Measurements from ENCODE around the gene LATS2. TPM values are rescaled to one million over a fixed set of nuclear protein-coding genes. Genes with fewer than 3 reads are reported as not detected.
A peak's percentile ranks its signal among the peaks of the same experiment; 100 is the strongest.
"Not testable (repeated sequence)": the region's sequence is repeated elsewhere in the genome, so short reads cannot be mapped to it uniquely, and the experiment has no call there.

LATS2 gene
- total RNA-seq, 1 experiment from 2014 or later: 8.6 TPM

DNA sequence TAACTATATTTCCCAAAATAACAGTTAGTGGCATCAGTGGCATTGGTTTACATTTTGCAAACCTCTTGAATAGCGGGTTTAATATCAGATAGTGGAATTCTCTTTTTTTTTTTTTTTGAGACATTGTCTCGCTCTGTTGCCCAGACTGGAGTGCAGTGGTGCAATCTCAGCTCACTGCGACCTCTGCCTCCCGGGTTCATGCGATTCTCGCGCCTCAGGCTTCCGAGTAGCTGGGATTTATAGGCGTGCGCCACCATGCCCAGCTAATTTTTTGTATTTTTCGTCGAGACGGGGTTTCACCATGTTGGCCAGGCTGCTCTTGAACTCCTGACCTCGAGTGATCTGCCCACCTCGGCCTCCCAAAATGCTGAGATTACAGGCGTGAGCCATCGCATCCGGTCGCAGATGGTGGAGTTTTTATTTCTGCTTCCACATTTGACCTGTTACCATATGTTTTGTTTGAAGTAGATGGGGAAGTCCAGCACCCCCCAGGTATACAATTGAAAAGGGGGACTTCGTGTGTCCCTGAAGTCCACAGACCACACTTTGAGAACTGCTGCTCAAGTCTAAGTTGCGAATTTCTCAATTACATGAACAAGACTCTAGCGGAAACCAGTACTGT is 118.3 kb downstream of the LATS2 start:
- peaks cover 16% of the 10 kb centered on the region for H3K27me3 ChIP-seq (ENCODE audit: control insufficient read depth, insufficient read depth, low read length)
- DNase-seq: no peak
- no peak overlapping the region for H3K4me3 ChIP-seq (ENCODE audit: insufficient read depth, low read depth, low read length)
- no peaks in the 10 kb centered on the region for H3K36me3 ChIP-seq (replicated peaks; ENCODE audit: control insufficient read depth, insufficient read depth, low read length)

DNA sequence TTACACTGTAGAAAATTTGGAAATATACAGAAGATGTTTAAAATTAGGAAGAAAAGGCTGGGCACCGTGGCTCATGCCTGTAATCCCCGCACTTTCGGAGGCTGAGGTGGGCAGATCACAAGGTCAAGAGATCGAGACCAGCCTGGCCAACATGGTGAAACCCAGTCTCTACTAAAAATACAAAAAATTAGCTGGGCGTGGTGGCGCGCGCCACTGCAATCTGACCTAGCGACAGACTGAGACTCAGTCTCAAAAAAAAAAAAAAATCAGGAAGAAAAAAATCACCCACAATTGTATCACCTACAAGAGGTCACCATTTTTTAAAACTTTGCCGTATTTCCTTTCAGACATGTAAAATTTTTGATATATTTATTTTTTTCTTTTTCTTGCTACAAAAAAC is 120.9 kb downstream of the LATS2 start:
- not testable (repeated sequence) for H3K36me3 ChIP-seq (replicated peaks; ENCODE audit: control insufficient read depth, insufficient read depth, low read length); DNase-seq; H3K27me3 ChIP-seq (ENCODE audit: control insufficient read depth, insufficient read depth, low read length); H3K4me3 ChIP-seq (ENCODE audit: insufficient read depth, low read depth, low read length)

DNA sequence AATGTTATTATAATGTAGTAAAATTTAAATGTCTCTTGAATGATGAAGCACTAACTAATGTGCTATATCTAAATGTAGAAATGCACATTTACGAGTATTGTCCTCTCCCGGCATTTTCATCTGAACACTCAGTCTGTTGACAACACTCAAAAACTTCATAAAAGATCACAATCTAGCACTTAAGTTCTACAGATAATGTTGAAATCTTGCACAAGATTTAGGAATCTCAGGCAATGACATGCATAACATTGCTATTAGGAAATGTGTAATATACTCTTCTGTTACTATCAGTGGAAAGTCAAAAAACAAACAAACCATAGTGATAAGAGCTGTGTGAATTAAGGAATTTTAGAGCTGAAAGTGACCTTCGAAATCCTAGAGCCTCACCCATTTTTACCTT is 121.3 kb downstream of the LATS2 start:
- Histone ChIP-seq H3K27me3 (ENCODE audit: control insufficient read depth, insufficient read depth, low read length) (peaks cover 2% of the 10 kb centered on the region), H3K36me3 (replicated peaks; ENCODE audit: control insufficient read depth, insufficient read depth, low read length) (no peaks in the 10 kb centered on the region), H3K4me3 (ENCODE audit: insufficient read depth, low read depth, low read length) (no peak overlapping the region)
- DNase-seq: no peak

DNA sequence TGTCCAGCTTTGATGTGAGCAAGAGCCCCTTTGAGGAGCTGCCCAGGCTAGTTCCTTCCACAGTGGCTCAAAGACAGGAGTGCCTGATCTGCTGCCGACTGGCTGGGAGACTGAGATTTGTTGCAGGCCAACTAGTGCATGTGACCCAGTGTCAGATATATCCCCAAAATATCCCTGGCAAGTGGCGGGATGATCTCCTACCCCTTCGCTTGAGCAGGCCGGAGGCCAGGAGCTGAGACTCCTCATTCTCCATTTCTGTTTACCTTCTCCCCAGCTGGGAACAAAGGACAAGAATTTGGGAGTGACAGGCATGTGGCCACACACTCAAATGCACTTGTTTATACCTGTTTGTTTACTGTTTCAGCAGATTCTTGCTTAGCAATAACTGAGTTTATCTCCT is 121.7 kb downstream of the LATS2 start:
- Histone ChIP-seq H3K27me3 (ENCODE audit: control insufficient read depth, insufficient read depth, low read length) (no peaks in the 10 kb centered on the region), H3K36me3 (replicated peaks; ENCODE audit: control insufficient read depth, insufficient read depth, low read length) (no peaks in the 10 kb centered on the region), H3K4me3 (ENCODE audit: insufficient read depth, low read depth, low read length) (no peak overlapping the region)
- no peak for DNase-seq

DNA sequence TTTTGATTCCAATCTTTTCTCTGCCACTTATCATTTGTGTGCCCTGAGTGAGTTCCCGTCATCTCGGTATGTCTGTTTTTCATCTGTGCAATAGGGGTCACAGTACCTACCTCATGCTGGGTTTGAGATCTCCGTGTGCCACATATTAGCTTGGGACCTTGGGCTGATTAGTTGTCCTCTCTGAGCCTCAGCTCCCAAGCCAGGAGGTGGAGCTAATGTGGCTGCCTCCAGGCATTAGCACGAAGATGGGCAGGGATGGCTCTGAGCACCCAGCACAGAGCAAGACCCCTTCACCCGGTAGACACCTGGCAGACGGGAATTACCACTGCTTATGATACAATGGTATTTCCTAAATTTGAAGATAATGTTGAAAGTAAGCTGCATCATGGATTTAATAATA is 123.1 kb downstream of the LATS2 start:
- Histone ChIP-seq H3K36me3 (replicated peaks; ENCODE audit: control insufficient read depth, insufficient read depth, low read length) (no peaks in the 10 kb centered on the region), H3K27me3 (ENCODE audit: control insufficient read depth, insufficient read depth, low read length) (no peaks in the 10 kb centered on the region), H3K4me3 (ENCODE audit: insufficient read depth, low read depth, low read length) (no peak overlapping the region)
- DNase-seq: no peak

DNA sequence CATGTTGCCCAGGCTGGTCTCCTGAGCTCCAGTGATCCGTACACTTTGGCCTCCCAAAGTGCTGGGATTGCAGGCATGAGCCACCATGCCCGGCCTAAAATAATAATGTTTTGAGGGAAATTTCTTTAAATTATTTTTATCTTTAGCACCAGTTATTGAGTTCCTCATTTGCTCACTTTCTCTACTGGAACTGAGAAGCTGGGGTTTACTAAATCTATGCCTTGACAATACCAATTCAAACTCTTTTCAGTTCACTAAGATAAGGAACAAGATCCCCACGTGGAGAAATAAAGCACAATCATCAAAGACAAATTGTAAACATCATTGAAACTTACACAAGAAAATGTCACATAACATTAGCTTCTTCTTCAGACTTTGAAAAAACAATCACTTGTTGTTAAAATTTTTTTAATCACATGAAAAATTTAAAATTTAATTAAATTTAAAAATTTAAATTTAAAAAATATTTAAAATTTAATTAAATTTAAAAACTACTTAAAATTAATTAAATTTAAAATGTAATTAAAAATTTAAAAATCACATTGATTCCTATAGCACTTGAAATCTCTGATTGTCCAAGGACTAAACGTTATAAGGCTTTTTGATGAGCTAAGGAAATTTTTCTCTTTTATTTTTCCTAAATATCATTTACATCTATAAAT is 133.7 kb downstream of the LATS2 start:
- no peak for DNase-seq
- Histone ChIP-seq H3K36me3 (replicated peaks; ENCODE audit: control insufficient read depth, insufficient read depth, low read length) (no peaks in the 10 kb centered on the region), H3K27me3 (ENCODE audit: control insufficient read depth, insufficient read depth, low read length) (no peaks in the 10 kb centered on the region), H3K4me3 (ENCODE audit: insufficient read depth, low read depth, low read length) (no peak overlapping the region)

DNA sequence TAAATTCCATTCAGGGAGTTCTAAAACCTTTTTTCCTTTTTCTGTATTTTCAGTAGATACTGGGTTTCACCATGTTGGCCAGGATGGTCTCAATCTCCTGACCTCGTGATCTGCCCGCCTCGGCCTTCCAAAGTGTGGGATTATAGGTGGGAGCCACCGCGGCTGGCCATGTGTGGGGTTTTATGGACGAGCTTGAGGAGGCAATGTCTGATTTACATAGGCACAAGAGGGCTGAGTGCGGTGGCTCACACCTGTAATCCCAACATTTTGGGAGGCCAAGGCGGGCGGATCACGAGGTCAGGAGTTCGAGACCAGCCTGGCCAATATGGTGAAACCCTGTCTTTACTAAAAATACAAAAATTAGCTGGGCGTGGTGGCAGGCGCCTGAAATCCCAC is 136.0 kb downstream of the LATS2 start:
- not testable (repeated sequence) for H3K4me3 ChIP-seq (ENCODE audit: insufficient read depth, low read depth, low read length); H3K27me3 ChIP-seq (ENCODE audit: control insufficient read depth, insufficient read depth, low read length); H3K36me3 ChIP-seq (replicated peaks; ENCODE audit: control insufficient read depth, insufficient read depth, low read length); DNase-seq

DNA sequence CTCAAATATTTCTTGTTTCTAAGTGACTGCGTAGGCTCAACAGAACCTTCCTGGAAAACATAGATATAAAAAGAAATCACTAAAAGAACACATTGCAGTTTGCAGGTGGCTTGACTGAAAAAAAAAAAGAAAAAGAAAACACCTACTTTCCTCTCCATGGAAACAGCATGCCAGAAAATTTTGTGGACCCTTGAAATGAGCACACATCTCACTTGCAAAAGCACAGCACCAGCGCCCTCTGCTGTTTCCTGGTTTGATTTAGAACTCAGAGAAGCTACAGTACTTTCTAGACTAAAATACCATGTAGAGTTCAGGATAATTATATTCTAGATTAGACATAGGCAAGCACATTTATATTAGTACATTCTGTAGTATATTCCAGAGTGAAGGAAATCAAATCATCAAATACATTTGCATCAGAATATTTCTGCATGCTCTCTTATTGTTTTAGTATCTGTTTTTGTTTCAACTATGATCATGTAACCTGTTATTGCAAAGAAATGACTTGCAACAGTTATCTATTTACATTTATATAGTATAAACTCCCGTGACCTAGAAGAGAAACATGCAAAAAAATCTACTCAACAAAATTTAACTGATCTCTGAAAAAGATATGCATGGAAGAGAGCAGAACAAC is 136.5 kb downstream of the LATS2 start:
- DNase-seq: peak; percentile 71
- H3K27me3 ChIP-seq (ENCODE audit: control insufficient read depth, insufficient read depth, low read length): no peaks in the 10 kb centered on the region
- H3K36me3 ChIP-seq (replicated peaks; ENCODE audit: control insufficient read depth, insufficient read depth, low read length): no peaks in the 10 kb centered on the region
- H3K4me3 ChIP-seq (ENCODE audit: insufficient read depth, low read depth, low read length): no peak overlapping the region

DNA sequence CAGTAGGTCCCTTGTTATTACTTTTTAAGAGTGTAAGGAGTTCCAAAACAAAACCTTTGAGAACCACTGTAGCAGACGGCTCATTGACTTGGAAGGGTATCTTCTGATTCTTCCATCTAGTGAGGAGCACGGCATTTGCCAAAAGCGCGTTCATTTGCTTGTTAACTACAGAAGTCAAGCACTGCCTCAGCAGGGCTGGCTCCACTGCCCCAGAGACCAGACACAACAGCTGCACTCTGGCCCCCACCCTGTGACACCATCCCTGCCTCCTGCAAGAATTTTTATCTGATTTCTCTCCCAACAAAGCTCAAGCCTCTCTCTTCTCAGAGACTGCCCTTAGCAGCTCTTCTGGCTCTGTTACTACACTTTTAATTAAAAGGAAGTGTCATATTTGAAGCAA is 138.1 kb downstream of the LATS2 start:
- no peaks in the 10 kb centered on the region for H3K27me3 ChIP-seq (ENCODE audit: control insufficient read depth, insufficient read depth, low read length)
- no peak overlapping the region for H3K4me3 ChIP-seq (ENCODE audit: insufficient read depth, low read depth, low read length)
- DNase-seq: no peak
- H3K36me3 ChIP-seq (replicated peaks; ENCODE audit: control insufficient read depth, insufficient read depth, low read length): no peaks in the 10 kb centered on the region

Other genes starting within 250 kb of the LATS2 start
- gene XPO4, start 158.8 kb downstream of the LATS2 start, total RNA-seq (2014; rRNA removed; shearing (Covaris generic)): 33.4 and 34.4 TPM in 2 replicates
- gene SAP18, start 78.5 kb upstream of the LATS2 start, total RNA-seq (2014; rRNA removed; shearing (Covaris generic)): 61.5 and 83.2 TPM in 2 replicates
- gene SKA3, start 115.0 kb upstream of the LATS2 start, total RNA-seq (2014; rRNA removed; shearing (Covaris generic)): 30.5 and 31.8 TPM in 2 replicates
- gene MRPL57, start 115.1 kb upstream of the LATS2 start, total RNA-seq (2014; rRNA removed; shearing (Covaris generic)): 34.2 and 39.3 TPM in 2 replicates

Measured in H7 (cell line).